ENCODE data around the gene PRAC1. TPM values are rescaled to one million over a fixed set of nuclear protein-coding genes. Genes with fewer than 3 reads are reported as not detected.

Gene PRAC1
- total and polyA plus RNA-seq, 2 donors (not counting 3 experiments of a cell fraction or from before 2014, with no cell fraction given) = not detected

DNA sequence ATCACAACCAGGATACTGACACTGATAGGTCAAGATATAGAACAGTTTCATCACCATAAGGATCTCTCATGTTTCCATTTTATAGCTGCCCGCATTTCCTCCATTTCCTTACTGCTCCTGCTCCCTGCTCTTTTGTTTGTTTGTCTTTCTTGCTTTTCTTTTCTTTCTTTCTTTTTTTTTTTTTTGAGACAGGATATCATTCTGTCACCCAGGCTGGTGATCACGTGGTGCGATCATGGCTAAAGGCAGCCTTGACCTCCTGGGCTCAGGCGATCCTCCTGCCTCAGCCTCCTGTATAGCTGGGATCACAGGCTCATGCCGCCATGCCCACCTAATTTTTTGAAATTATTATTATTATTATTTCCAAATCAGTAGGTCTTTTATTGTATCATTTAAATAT is 31.7 kb downstream of the PRAC1 start:
- ChIA-PET CTCF (interaction anchor here (1.5 kb wide), 1 partner anchor 12 kb away, joined by 5 read pairs; no protein-coding TSS in a partner anchor), POLR2A (interaction anchor here (0.7 kb wide), 1 partner anchor 26 kb away, joined by 5 read pairs; no protein-coding TSS in a partner anchor)
- no peak overlapping the region for H2AFZ ChIP-seq (ENCODE audit: low read depth, low read length)
- H3K27ac ChIP-seq (ENCODE audit: insufficient read depth, low read depth, low read length) = no peak overlapping the region
- no peak for DNase-seq (ENCODE audit: low read depth, low spot score)
- peaks cover 3 to 16% of the 10 kb centered on the region in 2 experiments for H3K27me3 ChIP-seq (ENCODE audit: control insufficient read depth in 2 of 2, insufficient read depth in 2 of 2, low read length in 2 of 2)
- no peaks in the 10 kb centered on the region for H4K20me1 ChIP-seq (replicated peaks; ENCODE audit: control insufficient read depth, extremely low read depth, insufficient read depth, low read length)
- no peak overlapping the region for H3K4me3 ChIP-seq (replicated peaks in 1 of 3; ENCODE audit: insufficient read depth in 1 of 3, low read depth in 1 of 3, low read length in 3 of 3)
- no peaks in the 10 kb centered on the region for H3K9me1 ChIP-seq (replicated peaks; ENCODE audit: control insufficient read depth, extremely low read depth, insufficient read depth, low read length)
- H3K4me2 ChIP-seq (ENCODE audit: insufficient read depth, low read length) = no peak overlapping the region
- H3K79me2 ChIP-seq (ENCODE audit: control insufficient read depth, insufficient read depth, low read length) = no peaks in the 10 kb centered on the region
- H3K9ac ChIP-seq (replicated peaks; ENCODE audit: extremely low read depth, insufficient read depth, low read length) = no peak overlapping the region
- no peaks in the 10 kb centered on the region for H3K4me1 ChIP-seq (ENCODE audit: control insufficient read depth, extremely low read depth, insufficient read depth, low read length)
- dilution Hi-C loops (cut with MboI; ENCODE audit: extremely low pct_ligation_motif_present, low sequenced_read_pairs) = no loop called here
- FAIRE-seq = no peak
- BruUV-seq (replicated peaks) = no TSS peak
- H3K9me3 ChIP-seq (replicated peaks; ENCODE audit: control insufficient read depth, insufficient read depth, low read length) = no peaks in the 10 kb centered on the region
- no peaks in the 10 kb centered on the region for H3K36me3 ChIP-seq (ENCODE audit: control insufficient read depth in 2 of 2, extremely low read depth in 1 of 2, insufficient read depth in 2 of 2, low read length in 2 of 2)
- no peak for TF ChIP-seq EZH2 (IDR thresholded peaks at IDR 0.05; ENCODE audit: borderline replicate concordance, low read depth, low read length, severe bottlenecking)
- no peak for TF ChIP-seq MYC (IDR thresholded peaks at IDR 0.05; ENCODE audit: low read depth, low read length)
- intact Hi-C loops (cut with micrococcal nuclease) = no loop called here

DNA sequence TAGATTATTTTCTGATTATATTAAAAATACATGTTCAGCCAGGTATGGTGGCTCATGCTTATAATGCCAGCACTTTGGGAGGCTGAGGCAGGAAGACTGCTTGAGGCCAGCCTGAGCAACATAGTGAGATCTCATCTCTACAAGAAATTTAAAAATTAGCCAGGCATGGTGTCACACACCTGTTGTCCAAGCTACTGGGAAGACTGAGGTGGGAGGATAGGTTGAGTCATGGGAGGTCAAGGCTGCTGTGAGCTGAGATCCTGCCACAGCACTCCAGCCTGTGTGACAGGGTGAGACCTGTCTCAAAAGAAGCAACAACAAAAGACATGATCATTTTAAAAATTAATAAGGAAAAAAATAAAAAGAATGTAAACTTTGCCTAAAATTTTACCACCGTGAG is 40.7 kb downstream of the PRAC1 start:
- dilution Hi-C loops (cut with MboI; ENCODE audit: extremely low pct_ligation_motif_present, low sequenced_read_pairs) = no loop called here
- Histone ChIP-seq H3K4me2 (ENCODE audit: insufficient read depth, low read length) (no peak overlapping the region), H3K9ac (replicated peaks; ENCODE audit: extremely low read depth, insufficient read depth, low read length) (no peak overlapping the region), H3K27me3 (ENCODE audit: control insufficient read depth in 2 of 2, insufficient read depth in 2 of 2, low read length in 2 of 2) (peaks cover 12 to 15% of the 10 kb centered on the region in 2 experiments), H3K4me3 (replicated peaks in 1 of 3; ENCODE audit: insufficient read depth in 1 of 3, low read depth in 1 of 3, low read length in 3 of 3) (no peak overlapping the region), H2AFZ (ENCODE audit: low read depth, low read length) (no peak overlapping the region), H3K9me3 (replicated peaks; ENCODE audit: control insufficient read depth, insufficient read depth, low read length) (no peaks in the 10 kb centered on the region), H3K79me2 (ENCODE audit: control insufficient read depth, insufficient read depth, low read length) (no peaks in the 10 kb centered on the region), H3K4me1 (ENCODE audit: control insufficient read depth, extremely low read depth, insufficient read depth, low read length) (no peaks in the 10 kb centered on the region), H3K36me3 (ENCODE audit: control insufficient read depth in 2 of 2, extremely low read depth in 1 of 2, insufficient read depth in 2 of 2, low read length in 2 of 2) (no peaks in the 10 kb centered on the region), H3K9me1 (replicated peaks; ENCODE audit: control insufficient read depth, extremely low read depth, insufficient read depth, low read length) (no peaks in the 10 kb centered on the region), H3K27ac (ENCODE audit: insufficient read depth, low read depth, low read length) (no peak overlapping the region), H4K20me1 (replicated peaks; ENCODE audit: control insufficient read depth, extremely low read depth, insufficient read depth, low read length) (no peaks in the 10 kb centered on the region)
- no peak for DNase-seq (ENCODE audit: low read depth, low spot score)
- intact Hi-C loops (cut with micrococcal nuclease) = no loop called here
- BruUV-seq (replicated peaks) = no TSS peak
- CTCF ChIA-PET = interaction anchor here (1.3 to 9.4 kb wide), 4 partner anchors 10 to 203 kb away, joined by 7 to 220 read pairs (median 96); no protein-coding TSS in a partner anchor
- FAIRE-seq = no peak
- POLR2A ChIA-PET = no interaction called here
- TF ChIP-seq, protein P1, sequence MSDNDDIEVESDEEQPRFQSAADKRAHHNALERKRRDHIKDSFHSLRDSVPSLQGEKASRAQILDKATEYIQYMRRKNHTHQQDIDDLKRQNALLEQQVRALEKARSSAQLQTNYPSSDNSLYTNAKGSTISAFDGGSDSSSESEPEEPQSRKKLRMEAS (IDR thresholded peaks at IDR 0.05; ENCODE audit: insufficient read depth, insufficient read length) = no peak
- no peak for TF ChIP-seq EZH2 (IDR thresholded peaks at IDR 0.05; ENCODE audit: borderline replicate concordance, low read depth, low read length, severe bottlenecking)
- TF ChIP-seq MYC (IDR thresholded peaks at IDR 0.05; ENCODE audit: low read depth, low read length) = no peak
- no peak for TF ChIP-seq POLR2A (IDR thresholded peaks at IDR 0.05; ENCODE audit: low read depth, low read length)
- TF ChIP-seq, protein P2, sequence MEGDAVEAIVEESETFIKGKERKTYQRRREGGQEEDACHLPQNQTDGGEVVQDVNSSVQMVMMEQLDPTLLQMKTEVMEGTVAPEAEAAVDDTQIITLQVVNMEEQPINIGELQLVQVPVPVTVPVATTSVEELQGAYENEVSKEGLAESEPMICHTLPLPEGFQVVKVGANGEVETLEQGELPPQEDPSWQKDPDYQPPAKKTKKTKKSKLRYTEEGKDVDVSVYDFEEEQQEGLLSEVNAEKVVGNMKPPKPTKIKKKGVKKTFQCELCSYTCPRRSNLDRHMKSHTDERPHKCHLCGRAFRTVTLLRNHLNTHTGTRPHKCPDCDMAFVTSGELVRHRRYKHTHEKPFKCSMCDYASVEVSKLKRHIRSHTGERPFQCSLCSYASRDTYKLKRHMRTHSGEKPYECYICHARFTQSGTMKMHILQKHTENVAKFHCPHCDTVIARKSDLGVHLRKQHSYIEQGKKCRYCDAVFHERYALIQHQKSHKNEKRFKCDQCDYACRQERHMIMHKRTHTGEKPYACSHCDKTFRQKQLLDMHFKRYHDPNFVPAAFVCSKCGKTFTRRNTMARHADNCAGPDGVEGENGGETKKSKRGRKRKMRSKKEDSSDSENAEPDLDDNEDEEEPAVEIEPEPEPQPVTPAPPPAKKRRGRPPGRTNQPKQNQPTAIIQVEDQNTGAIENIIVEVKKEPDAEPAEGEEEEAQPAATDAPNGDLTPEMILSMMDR (IDR thresholded peaks at IDR 0.05; ENCODE audit: extremely low read depth in 1 of 2, insufficient read depth in 1 of 2, low read depth in 1 of 2, low read length in 2 of 2) = no peak
- TF ChIP-seq POLR2AphosphoS5 (IDR thresholded peaks at IDR 0.05; ENCODE audit: insufficient read depth, low read depth, low read length) = no peak
- TF ChIP-seq JUN (IDR thresholded peaks at IDR 0.05; ENCODE audit: borderline replicate concordance, insufficient read depth, insufficient read length, low read depth) = no peak
- TF ChIP-seq GATA2 (IDR thresholded peaks at IDR 0.05; ENCODE audit: insufficient read depth, insufficient read length, low read depth, low read length) = no peak
